ENCODE measurements around the gene NQO1.

- TF ChIP-seq CTCF (IDR thresholded peaks at IDR 0.05) (no peak), POLR2A (IDR thresholded peaks at IDR 0.05) (no peak), POLR2AphosphoS5 (IDR thresholded peaks at IDR 0.05) (no peak)
These were observed 5.7 kb upstream of the NQO1 start for GRCh38 chr16:69732101-69732500.
